HEK293 (cell line): ENCODE data around the gene ZYX.

Source experiments
- CTCF ChIA-PET: fragments of 350-600 bp; formaldehyde crosslinking; extraction: SDS; loops from one replicate; lab custom pipeline; 2021; ENCODE audit warnings: antibody characterized with exemption; lab: Yijun Ruan, JAX
- POLR2A ChIA-PET: fragments of 300-600 bp; formaldehyde crosslinking; extraction: SDS; loops from one replicate; lab custom pipeline; 2020; ENCODE audit warnings: antibody characterized with exemption, inconsistent platforms; lab: Yijun Ruan, JAX
- H3K27ac ChIP-seq: fragments of 200-500 bp; sonication (Bioruptor generic); 2 replicates; pipeline ENCODE4 v1.5.1; 2014; ENCODE audit warnings: low read depth, low read length, control low read depth, inconsistent platforms; ENCODE audit errors: extremely low read depth
- H3K36me3 ChIP-seq, 2 experiments: fragments of 200-500 bp in 1 of 2; sonication (Bioruptor generic) in 1 of 2; 1 replicate in 1 of 2; 2 replicates in 1 of 2; pipeline ENCODE4 v1.5.1; 2014 to 2017; ENCODE audit warnings: inconsistent platforms in 2 of 2, low read length in 2 of 2; ENCODE audit not compliant: control insufficient read depth in 2 of 2, insufficient read depth in 1 of 2
- H3K4me1 ChIP-seq: fragments of 200-500 bp; sonication (Bioruptor generic); 2 replicates; pipeline ENCODE4 v1.5.1; 2014; ENCODE audit warnings: mild to moderate bottlenecking, low read length, inconsistent platforms; ENCODE audit not compliant: control insufficient read depth, insufficient read depth
- H3K4me3 ChIP-seq: 2 replicates; pipeline ENCODE4 v1.5.1; 2011; ENCODE audit warnings: low read depth, mild to moderate bottlenecking, control low read depth, low read length, moderate library complexity
- H3K9me3 ChIP-seq: fragments of 200-500 bp; sonication (Bioruptor generic); 2 replicates; pipeline ENCODE4 v1.5.1; 2014; ENCODE audit warnings: low read depth, low read length, inconsistent platforms; ENCODE audit not compliant: control insufficient read depth, insufficient read depth
- KLF16 ChIP-seq: fragments of 450-650 bp; formaldehyde crosslinking; IDR thresholded peaks from 2 replicates; pipeline ENCODE4 v1.5.1; 2017; ENCODE audit warnings: missing biosample characterization, missing genetic modification characterization
- KLF8 ChIP-seq: fragments of 450-650 bp; formaldehyde crosslinking; IDR thresholded peaks from 2 replicates; pipeline ENCODE4 v1.5.1; 2016; ENCODE audit warnings: missing biosample characterization, missing genetic modification characterization
- SETDB1 ChIP-seq: IDR thresholded peaks from one replicate; pipeline ENCODE4 v1.6.1; 2017; ENCODE audit warnings: mild to moderate bottlenecking, low read length, moderate library complexity, mixed read lengths; ENCODE audit not compliant: insufficient read length
- SP2 ChIP-seq: fragments of 450-650 bp; formaldehyde crosslinking; IDR thresholded peaks from 2 replicates; pipeline ENCODE4 v1.5.1; 2016; ENCODE audit warnings: missing biosample characterization, missing genetic modification characterization
- ZBTB7A ChIP-seq: fragments of 450-650 bp; formaldehyde crosslinking; IDR thresholded peaks from 2 replicates; pipeline ENCODE4 v1.5.1; 2016; ENCODE audit warnings: low read depth, missing biosample characterization, missing genetic modification characterization
- ZEB2 ChIP-seq: fragments of 450-650 bp; formaldehyde crosslinking; IDR thresholded peaks from 2 replicates; pipeline ENCODE4 v1.5.1; 2016; ENCODE audit warnings: missing biosample characterization, missing genetic modification characterization
- ZNF146 ChIP-seq: fragments of 450-650 bp; formaldehyde crosslinking; IDR thresholded peaks from 2 replicates; pipeline ENCODE4 v1.5.1; 2016; ENCODE audit warnings: missing biosample characterization, missing genetic modification characterization
- ZNF335 ChIP-seq: fragments of 450-650 bp; formaldehyde crosslinking; conservative IDR thresholded peaks from 2 replicates; pipeline ENCODE4 v1.5.1; 2016; ENCODE audit warnings: missing biosample characterization, missing genetic modification characterization
- ZNF341 ChIP-seq: fragments of 450-650 bp; formaldehyde crosslinking; IDR thresholded peaks from 2 replicates; pipeline ENCODE4; 2016; ENCODE audit warnings: low read depth, missing biosample characterization, missing genetic modification characterization
- ZNF350 ChIP-seq: fragments of 450-650 bp; formaldehyde crosslinking; IDR thresholded peaks from 2 replicates; pipeline ENCODE4 v1.5.0; 2017; ENCODE audit warnings: missing biosample characterization, mild to moderate bottlenecking, missing genetic modification characterization
- ZNF404 ChIP-seq: fragments of 450-650 bp; formaldehyde crosslinking; IDR thresholded peaks from 2 replicates; pipeline ENCODE4 v1.5.1; 2017; ENCODE audit warnings: missing biosample characterization, missing genetic modification characterization
- ZNF501 ChIP-seq: fragments of 450-650 bp; formaldehyde crosslinking; IDR thresholded peaks from 2 replicates; pipeline ENCODE4 v1.5.1; 2016; ENCODE audit warnings: missing biosample characterization, missing genetic modification characterization
- ZNF521 ChIP-seq: fragments of 450-650 bp; formaldehyde crosslinking; IDR thresholded peaks from 2 replicates; pipeline ENCODE4 v1.5.1; 2017; ENCODE audit warnings: missing biosample characterization, mild to moderate bottlenecking, missing genetic modification characterization
- ZNF76 ChIP-seq: fragments of 450-650 bp; formaldehyde crosslinking; IDR thresholded peaks from 2 replicates; pipeline ENCODE4; 2016; ENCODE audit warnings: low read depth, missing biosample characterization, missing genetic modification characterization, borderline replicate concordance
- ZNF785 ChIP-seq: fragments of 450-650 bp; formaldehyde crosslinking; IDR thresholded peaks from 2 replicates; pipeline ENCODE4 v1.5.1; 2016; ENCODE audit warnings: missing biosample characterization, missing genetic modification characterization
- ZNF843 ChIP-seq: fragments of 450-650 bp; formaldehyde crosslinking; IDR thresholded peaks from 2 replicates; pipeline ENCODE4 v1.5.1; 2016; ENCODE audit warnings: missing biosample characterization, missing genetic modification characterization
- TF ChIP-seq, protein P1 (sequence below): fragments of 450-650 bp; formaldehyde crosslinking; IDR thresholded peaks from 2 replicates; pipeline ENCODE4 v1.5.1; 2017; ENCODE audit warnings: missing biosample characterization, missing genetic modification characterization
- TF ChIP-seq, protein P2 (sequence below): fragments of 450-650 bp; formaldehyde crosslinking; IDR thresholded peaks from 2 replicates; pipeline ENCODE4 v1.5.1; 2016; ENCODE audit warnings: missing biosample characterization, missing genetic modification characterization
- TF ChIP-seq, protein P3 (sequence below): fragments of 450-650 bp; formaldehyde crosslinking; conservative IDR thresholded peaks from 2 replicates; pipeline ENCODE4 v1.5.1; 2016; ENCODE audit warnings: low read depth, missing biosample characterization, missing genetic modification characterization
- TF ChIP-seq, protein P4 (sequence below): fragments of 450-650 bp; formaldehyde crosslinking; IDR thresholded peaks from 2 replicates; pipeline ENCODE4 v1.5.1; 2016; ENCODE audit warnings: missing biosample characterization, missing genetic modification characterization, borderline replicate concordance
- TF ChIP-seq, protein P5 (sequence below): fragments of 450-650 bp; formaldehyde crosslinking; IDR thresholded peaks from 2 replicates; pipeline ENCODE4 v1.5.1; 2016; ENCODE audit warnings: missing biosample characterization, missing genetic modification characterization
- TF ChIP-seq, protein P6 (sequence below): fragments of 450-650 bp; formaldehyde crosslinking; IDR thresholded peaks from 2 replicates; pipeline ENCODE4 v1.5.1; 2016; ENCODE audit warnings: missing biosample characterization, missing genetic modification characterization, low read depth

Gene ZYX

DNA sequence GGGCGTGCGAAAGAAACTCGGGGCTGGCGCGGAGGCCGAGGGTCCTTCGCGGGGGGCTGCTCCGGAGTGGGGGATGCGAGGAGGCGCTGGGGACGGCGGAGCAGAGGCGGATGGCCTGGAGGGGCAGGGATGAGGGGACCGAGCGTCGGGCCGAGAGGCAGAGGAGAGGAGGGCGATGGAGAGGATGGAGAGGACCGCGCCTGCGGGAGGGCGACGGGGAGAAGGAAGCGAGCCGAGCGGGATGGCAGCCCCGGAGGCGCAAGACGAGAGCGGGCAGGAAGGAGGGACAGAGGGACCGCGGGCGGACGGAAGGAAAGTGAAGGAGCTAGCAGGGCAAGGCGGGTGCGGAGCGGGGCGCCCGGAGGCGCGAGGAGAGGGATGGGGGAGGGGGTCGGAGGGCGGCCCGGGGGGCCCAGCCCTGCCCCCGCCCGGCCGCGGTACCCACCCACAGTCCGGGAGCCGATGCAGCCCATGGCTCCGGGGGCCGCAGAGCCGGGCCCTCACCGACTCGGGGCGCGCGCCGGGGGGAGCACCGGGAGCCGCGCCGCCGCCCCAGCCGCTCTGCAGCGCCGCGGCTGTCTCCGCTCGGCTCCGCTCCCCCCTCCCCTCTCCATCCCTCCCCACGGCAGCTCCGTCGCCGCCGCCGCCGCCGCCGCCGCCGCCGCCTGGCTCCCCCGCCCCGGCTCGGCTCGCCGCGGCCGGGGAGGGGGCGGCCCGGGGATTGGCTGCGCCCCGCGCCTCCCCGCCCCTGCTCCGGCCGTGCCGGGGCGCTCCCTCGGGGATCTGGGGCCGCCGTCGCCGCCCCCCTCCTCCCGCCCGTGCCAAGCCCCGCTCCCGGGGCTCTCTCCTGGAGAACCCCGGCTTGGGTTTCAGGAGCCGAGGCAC lies 18.8 kb upstream of the ZYX start, which contains the start of gene FAM131B:
Gene FAM131B, minus strand, starts transcription at position 583 of the 885 bp plus-strand sequence. Its CDS starts 110 bp downstream, at position 473.
- Histone ChIP-seq H3K27ac (no peak within 1 kb of the TSS), H3K4me3 (peak within 1 kb of the TSS; percentile 57), H3K9me3 (no peaks in the 10 kb centered on the region), H3K4me1 (no peaks in the 10 kb centered on the region), H3K36me3 (peaks cover 0 to 9% of the 10 kb centered on the region in 2 experiments; a peak in 1 of 3 replicates)
- CTCF ChIA-PET: interaction anchor here (0.6 to 2.5 kb wide), 2 partner anchors 18 to 43 kb away, joined by 3 to 8 read pairs; no protein-coding TSS in a partner anchor
- POLR2A ChIA-PET: interaction anchor here (0.6 kb wide), 1 partner anchor 55 kb away, joined by 3 read pairs; no protein-coding TSS in a partner anchor
- TF ChIP-seq KLF8 (tag by site-specific recombination) (peak; percentile 69; the same call in 1 of the 2 replicates), ZNF404 (tag by site-specific recombination) (no peak), ZNF350 (tag by site-specific recombination) (no peak), SETDB1 (no peak), ZNF335 (tag by site-specific recombination) (peak; percentile 82), ZNF843 (tag by site-specific recombination) (peak; percentile 43; the same call in 1 of the 2 replicates), ZNF785 (tag by site-specific recombination) (0 out of 2 replicates have a peak, but pooled peaks have one; percentile 52), SP2 (tag by site-specific recombination) (peak; percentile 61), ZBTB7A (tag by site-specific recombination) (peak; percentile 87; the same call in 1 of the 2 replicates), ZNF146 (tag by site-specific recombination) (peak; percentile 48; the same call in 1 of the 2 replicates), ZNF76 (tag by site-specific recombination) (peak; percentile 27; the same call in 1 of the 2 replicates), ZNF501 (peak; percentile 69), ZNF521 (tag by site-specific recombination) (no peak), ZNF341 (peak; percentile 77), KLF16 (tag by site-specific recombination) (peak; percentile 80; the same call in 1 of the 2 replicates), ZEB2 (tag by site-specific recombination) (peak; percentile 66; the same call in 1 of the 2 replicates)
- TF ChIP-seq, protein P1, sequence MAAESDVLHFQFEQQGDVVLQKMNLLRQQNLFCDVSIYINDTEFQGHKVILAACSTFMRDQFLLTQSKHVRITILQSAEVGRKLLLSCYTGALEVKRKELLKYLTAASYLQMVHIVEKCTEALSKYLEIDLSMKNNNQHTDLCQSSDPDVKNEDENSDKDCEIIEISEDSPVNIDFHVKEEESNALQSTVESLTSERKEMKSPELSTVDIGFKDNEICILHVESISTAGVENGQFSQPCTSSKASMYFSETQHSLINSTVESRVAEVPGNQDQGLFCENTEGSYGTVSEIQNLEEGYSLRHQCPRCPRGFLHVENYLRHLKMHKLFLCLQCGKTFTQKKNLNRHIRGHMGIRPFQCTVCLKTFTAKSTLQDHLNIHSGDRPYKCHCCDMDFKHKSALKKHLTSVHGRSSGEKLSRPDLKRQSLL (tag by site-specific recombination): no peak; the same call in none of the 2 replicates
- TF ChIP-seq, protein P2, sequence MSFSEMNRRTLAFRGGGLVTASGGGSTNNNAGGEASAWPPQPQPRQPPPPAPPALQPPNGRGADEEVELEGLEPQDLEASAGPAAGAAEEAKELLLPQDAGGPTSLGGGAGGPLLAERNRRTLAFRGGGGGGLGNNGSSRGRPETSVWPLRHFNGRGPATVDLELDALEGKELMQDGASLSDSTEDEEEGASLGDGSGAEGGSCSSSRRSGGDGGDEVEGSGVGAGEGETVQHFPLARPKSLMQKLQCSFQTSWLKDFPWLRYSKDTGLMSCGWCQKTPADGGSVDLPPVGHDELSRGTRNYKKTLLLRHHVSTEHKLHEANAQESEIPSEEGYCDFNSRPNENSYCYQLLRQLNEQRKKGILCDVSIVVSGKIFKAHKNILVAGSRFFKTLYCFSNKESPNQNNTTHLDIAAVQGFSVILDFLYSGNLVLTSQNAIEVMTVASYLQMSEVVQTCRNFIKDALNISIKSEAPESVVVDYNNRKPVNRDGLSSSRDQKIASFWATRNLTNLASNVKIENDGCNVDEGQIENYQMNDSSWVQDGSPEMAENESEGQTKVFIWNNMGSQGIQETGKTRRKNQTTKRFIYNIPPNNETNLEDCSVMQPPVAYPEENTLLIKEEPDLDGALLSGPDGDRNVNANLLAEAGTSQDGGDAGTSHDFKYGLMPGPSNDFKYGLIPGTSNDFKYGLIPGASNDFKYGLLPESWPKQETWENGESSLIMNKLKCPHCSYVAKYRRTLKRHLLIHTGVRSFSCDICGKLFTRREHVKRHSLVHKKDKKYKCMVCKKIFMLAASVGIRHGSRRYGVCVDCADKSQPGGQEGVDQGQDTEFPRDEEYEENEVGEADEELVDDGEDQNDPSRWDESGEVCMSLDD (tag by site-specific recombination): peak; percentile 66; the same call in 1 of the 2 replicates
- TF ChIP-seq, protein P3, sequence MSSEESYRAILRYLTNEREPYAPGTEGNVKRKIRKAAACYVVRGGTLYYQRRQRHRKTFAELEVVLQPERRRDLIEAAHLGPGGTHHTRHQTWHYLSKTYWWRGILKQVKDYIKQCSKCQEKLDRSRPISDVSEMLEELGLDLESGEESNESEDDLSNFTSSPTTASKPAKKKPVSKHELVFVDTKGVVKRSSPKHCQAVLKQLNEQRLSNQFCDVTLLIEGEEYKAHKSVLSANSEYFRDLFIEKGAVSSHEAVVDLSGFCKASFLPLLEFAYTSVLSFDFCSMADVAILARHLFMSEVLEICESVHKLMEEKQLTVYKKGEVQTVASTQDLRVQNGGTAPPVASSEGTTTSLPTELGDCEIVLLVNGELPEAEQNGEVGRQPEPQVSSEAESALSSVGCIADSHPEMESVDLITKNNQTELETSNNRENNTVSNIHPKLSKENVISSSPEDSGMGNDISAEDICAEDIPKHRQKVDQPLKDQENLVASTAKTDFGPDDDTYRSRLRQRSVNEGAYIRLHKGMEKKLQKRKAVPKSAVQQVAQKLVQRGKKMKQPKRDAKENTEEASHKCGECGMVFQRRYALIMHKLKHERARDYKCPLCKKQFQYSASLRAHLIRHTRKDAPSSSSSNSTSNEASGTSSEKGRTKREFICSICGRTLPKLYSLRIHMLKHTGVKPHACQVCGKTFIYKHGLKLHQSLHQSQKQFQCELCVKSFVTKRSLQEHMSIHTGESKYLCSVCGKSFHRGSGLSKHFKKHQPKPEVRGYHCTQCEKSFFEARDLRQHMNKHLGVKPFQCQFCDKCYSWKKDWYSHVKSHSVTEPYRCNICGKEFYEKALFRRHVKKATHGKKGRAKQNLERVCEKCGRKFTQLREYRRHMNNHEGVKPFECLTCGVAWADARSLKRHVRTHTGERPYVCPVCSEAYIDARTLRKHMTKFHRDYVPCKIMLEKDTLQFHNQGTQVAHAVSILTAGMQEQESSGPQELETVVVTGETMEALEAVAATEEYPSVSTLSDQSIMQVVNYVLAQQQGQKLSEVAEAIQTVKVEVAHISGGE (tag by site-specific recombination): peak; percentile 51; the same call in 1 of the 2 replicates
- TF ChIP-seq, protein P4, sequence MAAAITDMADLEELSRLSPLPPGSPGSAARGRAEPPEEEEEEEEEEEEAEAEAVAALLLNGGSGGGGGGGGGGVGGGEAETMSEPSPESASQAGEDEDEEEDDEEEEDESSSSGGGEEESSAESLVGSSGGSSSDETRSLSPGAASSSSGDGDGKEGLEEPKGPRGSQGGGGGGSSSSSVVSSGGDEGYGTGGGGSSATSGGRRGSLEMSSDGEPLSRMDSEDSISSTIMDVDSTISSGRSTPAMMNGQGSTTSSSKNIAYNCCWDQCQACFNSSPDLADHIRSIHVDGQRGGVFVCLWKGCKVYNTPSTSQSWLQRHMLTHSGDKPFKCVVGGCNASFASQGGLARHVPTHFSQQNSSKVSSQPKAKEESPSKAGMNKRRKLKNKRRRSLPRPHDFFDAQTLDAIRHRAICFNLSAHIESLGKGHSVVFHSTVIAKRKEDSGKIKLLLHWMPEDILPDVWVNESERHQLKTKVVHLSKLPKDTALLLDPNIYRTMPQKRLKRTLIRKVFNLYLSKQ: no peak
- TF ChIP-seq, protein P5, sequence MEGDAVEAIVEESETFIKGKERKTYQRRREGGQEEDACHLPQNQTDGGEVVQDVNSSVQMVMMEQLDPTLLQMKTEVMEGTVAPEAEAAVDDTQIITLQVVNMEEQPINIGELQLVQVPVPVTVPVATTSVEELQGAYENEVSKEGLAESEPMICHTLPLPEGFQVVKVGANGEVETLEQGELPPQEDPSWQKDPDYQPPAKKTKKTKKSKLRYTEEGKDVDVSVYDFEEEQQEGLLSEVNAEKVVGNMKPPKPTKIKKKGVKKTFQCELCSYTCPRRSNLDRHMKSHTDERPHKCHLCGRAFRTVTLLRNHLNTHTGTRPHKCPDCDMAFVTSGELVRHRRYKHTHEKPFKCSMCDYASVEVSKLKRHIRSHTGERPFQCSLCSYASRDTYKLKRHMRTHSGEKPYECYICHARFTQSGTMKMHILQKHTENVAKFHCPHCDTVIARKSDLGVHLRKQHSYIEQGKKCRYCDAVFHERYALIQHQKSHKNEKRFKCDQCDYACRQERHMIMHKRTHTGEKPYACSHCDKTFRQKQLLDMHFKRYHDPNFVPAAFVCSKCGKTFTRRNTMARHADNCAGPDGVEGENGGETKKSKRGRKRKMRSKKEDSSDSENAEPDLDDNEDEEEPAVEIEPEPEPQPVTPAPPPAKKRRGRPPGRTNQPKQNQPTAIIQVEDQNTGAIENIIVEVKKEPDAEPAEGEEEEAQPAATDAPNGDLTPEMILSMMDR (tag by site-specific recombination): peak; percentile 47; the same call in 1 of the 2 replicates
- TF ChIP-seq, protein P6, sequence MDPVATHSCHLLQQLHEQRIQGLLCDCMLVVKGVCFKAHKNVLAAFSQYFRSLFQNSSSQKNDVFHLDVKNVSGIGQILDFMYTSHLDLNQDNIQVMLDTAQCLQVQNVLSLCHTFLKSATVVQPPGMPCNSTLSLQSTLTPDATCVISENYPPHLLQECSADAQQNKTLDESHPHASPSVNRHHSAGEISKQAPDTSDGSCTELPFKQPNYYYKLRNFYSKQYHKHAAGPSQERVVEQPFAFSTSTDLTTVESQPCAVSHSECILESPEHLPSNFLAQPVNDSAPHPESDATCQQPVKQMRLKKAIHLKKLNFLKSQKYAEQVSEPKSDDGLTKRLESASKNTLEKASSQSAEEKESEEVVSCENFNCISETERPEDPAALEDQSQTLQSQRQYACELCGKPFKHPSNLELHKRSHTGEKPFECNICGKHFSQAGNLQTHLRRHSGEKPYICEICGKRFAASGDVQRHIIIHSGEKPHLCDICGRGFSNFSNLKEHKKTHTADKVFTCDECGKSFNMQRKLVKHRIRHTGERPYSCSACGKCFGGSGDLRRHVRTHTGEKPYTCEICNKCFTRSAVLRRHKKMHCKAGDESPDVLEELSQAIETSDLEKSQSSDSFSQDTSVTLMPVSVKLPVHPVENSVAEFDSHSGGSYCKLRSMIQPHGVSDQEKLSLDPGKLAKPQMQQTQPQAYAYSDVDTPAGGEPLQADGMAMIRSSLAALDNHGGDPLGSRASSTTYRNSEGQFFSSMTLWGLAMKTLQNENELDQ (tag by site-specific recombination): no peak
